Ascending aorta (tissue), 2 donors: ENCODE data around the gene CLEC4G. TPM values are rescaled to one million over a fixed set of nuclear protein-coding genes. Genes with fewer than 3 reads are reported as not detected.

Experiments
- DNase-seq, 2 donors: peaks; one replicate each; pipeline ENCODE4 v3.0.0-alpha.2; 2019; ENCODE audit warnings: low spot score in 2 of 2
- H3K27ac ChIP-seq, 2 donors: fragments of 200-600 bp; sonication (generic); one replicate each; pipeline ENCODE4 v1.5.1; 2016 to 2017; ENCODE audit warnings: mild to moderate bottlenecking in 1 of 2
- H3K27me3 ChIP-seq: fragments of 200-600 bp; sonication (generic); one replicate; pipeline ENCODE4 v1.5.1; 2017
- H3K36me3 ChIP-seq, 2 donors: fragments of 200-600 bp; sonication (generic); one replicate each; pipeline ENCODE4 v1.5.1; 2016
- H3K4me1 ChIP-seq, 2 donors: fragments of 200-600 bp; sonication (generic); one replicate each; pipeline ENCODE4 v1.5.1; 2016 to 2017; ENCODE audit warnings: mild to moderate bottlenecking in 1 of 2
- H3K4me3 ChIP-seq, 2 donors: fragments of 200-600 bp; sonication (generic); one replicate each; pipeline ENCODE4 v1.5.1; 2016 to 2017; ENCODE audit warnings: mild to moderate bottlenecking in 1 of 2
- H3K9me3 ChIP-seq, 2 donors: fragments of 200-600 bp; sonication (generic); one replicate each; pipeline ENCODE4 v1.5.1; 2016
- intact Hi-C: fragments of 100-400 bp; cut with DNase I; formaldehyde crosslinking; loops from one replicate; pipeline ENCODE4 v1.15.1; 2023
- total RNA-seq: library from RNA; depleted of rRNA; stranded (reverse); fragments of >200 nt; gene quantifications from one replicate; pipeline ENCODE4 v1.1.0, GENCODE V29; 2016
- TF ChIP-seq, protein P1 (sequence below), 3 experiments: fragments of 200-600 bp in 2 of 3; fragments of 450-650 bp in 1 of 3; sonication (generic) in 2 of 3; IDR thresholded peaks; one replicate each; pipeline ENCODE4 v1.5.1; 2016 to 2019; ENCODE audit warnings: antibody characterized with exemption in 3 of 3, mild to moderate bottlenecking in 1 of 3, moderate library complexity in 1 of 3

Gene CLEC4G
- total RNA-seq, 1 donor from 2014 or later: 1.7 TPM

DNA sequence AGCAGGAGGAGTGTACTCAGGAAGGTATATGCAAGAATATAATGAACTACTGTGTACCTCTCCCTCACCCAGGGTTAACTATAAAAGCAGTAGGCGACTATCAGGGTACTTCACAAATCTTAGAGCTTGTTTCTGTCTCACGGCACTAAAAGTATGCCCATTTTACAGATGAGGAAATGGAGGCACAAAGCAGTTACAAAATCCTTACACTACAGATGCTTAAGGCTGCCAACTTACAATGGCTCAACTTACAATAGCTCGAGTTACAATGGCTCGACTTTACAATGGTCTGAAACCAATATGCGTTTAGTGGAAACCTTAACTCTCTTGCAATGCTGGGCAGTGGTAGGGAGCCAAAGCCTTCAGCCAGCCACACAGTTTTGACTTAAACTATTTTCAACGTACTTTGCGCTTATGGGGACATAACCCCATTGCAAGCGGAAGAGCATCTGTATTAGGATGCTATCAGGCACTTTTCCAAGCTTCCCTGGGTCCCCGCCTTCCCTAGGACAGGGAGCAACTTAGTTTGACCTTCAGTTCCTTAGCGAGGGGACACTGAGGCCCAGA is 34.1 kb downstream of the CLEC4G start:
- Histone ChIP-seq H3K4me3 (no peak overlapping the region), H3K27ac (no peak overlapping the region), H3K9me3 (no peaks in the 10 kb centered on the region), H3K36me3 (no peaks in the 10 kb centered on the region), H3K4me1 (no peaks in the 10 kb centered on the region), H3K27me3 (no peaks in the 10 kb centered on the region)
- TF ChIP-seq, protein P1, sequence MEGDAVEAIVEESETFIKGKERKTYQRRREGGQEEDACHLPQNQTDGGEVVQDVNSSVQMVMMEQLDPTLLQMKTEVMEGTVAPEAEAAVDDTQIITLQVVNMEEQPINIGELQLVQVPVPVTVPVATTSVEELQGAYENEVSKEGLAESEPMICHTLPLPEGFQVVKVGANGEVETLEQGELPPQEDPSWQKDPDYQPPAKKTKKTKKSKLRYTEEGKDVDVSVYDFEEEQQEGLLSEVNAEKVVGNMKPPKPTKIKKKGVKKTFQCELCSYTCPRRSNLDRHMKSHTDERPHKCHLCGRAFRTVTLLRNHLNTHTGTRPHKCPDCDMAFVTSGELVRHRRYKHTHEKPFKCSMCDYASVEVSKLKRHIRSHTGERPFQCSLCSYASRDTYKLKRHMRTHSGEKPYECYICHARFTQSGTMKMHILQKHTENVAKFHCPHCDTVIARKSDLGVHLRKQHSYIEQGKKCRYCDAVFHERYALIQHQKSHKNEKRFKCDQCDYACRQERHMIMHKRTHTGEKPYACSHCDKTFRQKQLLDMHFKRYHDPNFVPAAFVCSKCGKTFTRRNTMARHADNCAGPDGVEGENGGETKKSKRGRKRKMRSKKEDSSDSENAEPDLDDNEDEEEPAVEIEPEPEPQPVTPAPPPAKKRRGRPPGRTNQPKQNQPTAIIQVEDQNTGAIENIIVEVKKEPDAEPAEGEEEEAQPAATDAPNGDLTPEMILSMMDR (IDR thresholded peaks at IDR 0.05): no peak
- intact Hi-C loops: no loop called here
- no peak for DNase-seq

DNA sequence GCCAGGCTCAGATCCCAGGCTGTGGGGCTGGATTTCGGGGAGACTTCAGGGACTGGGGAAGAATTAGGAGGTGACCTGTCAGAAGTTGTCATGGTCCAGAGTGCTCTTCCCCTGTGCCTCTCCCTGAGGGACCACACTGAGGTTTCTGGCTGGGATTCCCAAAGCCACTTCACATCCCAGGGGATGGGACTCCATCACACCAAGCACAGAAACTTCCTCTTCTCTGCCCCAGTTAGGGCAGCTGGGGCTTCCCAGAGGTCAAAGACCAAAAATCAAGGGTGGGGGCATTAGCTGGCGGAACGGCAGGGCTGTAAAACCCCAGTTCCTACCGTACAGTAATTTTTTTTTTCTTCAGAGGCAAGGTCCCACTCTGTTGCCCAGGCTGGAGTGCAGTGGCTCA is 37.4 kb downstream of the CLEC4G start:
- Histone ChIP-seq H3K9me3 (no peaks in the 10 kb centered on the region), H3K36me3 (no peaks in the 10 kb centered on the region), H3K4me3 (no peak overlapping the region), H3K27ac (no peak overlapping the region), H3K27me3 (no peaks in the 10 kb centered on the region), H3K4me1 (no peaks in the 10 kb centered on the region)
- DNase-seq: no peak
- intact Hi-C loops: no loop called here
- TF ChIP-seq, protein P1 (IDR thresholded peaks at IDR 0.05): no peak

DNA sequence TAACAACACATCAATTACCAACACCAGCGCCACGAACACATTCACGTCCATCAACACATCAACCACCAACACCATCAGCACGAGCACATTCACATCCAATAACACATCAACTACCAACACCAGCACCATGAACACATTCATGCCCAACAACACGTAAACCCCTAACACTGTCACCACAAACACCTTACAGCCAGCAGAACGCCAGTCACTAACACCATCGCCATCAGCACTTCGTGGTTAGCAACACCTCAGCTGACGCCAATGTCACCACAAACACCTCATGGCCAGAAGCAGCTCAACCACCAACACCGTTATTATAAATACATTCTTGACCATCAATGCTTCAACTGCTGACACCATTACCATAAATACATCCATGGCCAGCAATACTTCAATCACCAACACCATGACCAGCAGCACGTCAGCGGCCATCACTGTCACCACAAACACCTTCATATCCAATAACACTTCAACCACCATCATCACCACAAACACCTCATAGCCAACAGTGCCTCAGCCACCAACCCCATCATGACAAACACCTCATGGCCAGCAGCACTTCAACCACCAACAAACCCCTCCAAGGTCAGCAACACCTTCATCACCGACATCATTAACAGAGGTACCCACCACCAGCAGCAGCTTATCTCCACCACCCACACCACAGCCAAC is 39.4 kb downstream of the CLEC4G start:
- TF ChIP-seq, protein P1 (IDR thresholded peaks at IDR 0.05): no peak
- Histone ChIP-seq H3K4me3 (no peak overlapping the region), H3K27me3 (no peaks in the 10 kb centered on the region)

DNA sequence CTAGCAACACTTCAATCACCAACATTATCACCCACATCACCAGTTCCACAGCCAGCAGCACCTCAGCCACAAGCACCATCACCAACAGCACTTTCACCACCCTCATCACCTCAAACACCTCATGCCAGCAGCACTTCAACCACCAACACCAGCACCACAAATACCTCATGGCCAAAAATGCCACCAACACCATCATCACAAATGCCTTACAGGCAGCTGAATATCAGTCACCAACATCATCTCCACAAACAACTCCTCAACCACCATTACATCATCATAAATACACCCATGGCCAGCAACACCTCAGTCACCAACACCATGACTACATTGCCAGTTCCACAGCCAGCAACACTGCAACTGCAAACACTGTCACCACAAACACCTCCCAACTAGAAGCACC is 40.4 kb downstream of the CLEC4G start:
- intact Hi-C loops: no loop called here
- Histone ChIP-seq H3K36me3 (no peaks in the 10 kb centered on the region), H3K27ac (no peak overlapping the region), H3K4me3 (no peak overlapping the region), H3K27me3 (no peaks in the 10 kb centered on the region), H3K4me1 (no peaks in the 10 kb centered on the region), H3K9me3 (no peaks in the 10 kb centered on the region)
- no peak for DNase-seq
- TF ChIP-seq, protein P1 (IDR thresholded peaks at IDR 0.05): no peak

More for the DNA sequence above, 39.4 kb downstream of the CLEC4G start:
- Histone ChIP-seq H3K4me1 (no peaks in the 10 kb centered on the region), H3K9me3 (no peaks in the 10 kb centered on the region), H3K36me3 (no peaks in the 10 kb centered on the region), H3K27ac (no peak overlapping the region)
- no peak for DNase-seq
- intact Hi-C loops: no loop called here

DNA sequence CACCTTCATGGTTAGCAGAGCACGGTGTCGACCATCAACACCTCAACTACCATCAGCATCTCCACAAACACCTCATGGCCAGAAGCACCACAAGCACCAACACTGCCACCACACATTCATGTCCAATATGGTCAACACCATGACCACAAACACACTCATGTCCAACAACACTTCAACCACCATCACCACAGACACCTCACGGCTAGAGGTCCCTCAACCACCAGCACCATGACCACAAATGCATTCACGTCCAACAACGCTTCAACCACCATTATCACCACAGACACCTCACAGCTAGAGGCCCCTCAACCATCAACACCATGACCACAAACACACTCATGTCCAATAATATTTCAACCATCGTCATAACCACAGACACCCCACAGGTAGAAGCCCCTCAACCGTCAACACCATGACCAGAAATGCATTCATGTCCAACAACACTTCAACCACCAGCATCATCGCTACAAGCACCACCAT is 41.1 kb downstream of the CLEC4G start:
- DNase-seq: no peak
- Histone ChIP-seq H3K27ac (no peak overlapping the region), H3K36me3 (no peaks in the 10 kb centered on the region), H3K4me1 (no peaks in the 10 kb centered on the region), H3K9me3 (no peaks in the 10 kb centered on the region), H3K4me3 (no peak overlapping the region), H3K27me3 (no peaks in the 10 kb centered on the region)
- TF ChIP-seq, protein P1 (IDR thresholded peaks at IDR 0.05): no peak
- intact Hi-C loops: no loop called here
